Stimulated activated naive CD8-positive, alpha-beta T cell treated with anti-CD3 and anti-CD28 coated beads, Interleukin-15, Interleukin-2, amounts not matched to agents 100 ng/mL and 50 ng/mL, for 24 hours (primary cell): ENCODE measurements around the gene PHACTR4.
"Not testable (repeated sequence)": the region's sequence is repeated elsewhere in the genome, so short reads cannot be mapped to it uniquely, and the experiment has no call there.

Experiments used
- H3K27ac Mint-ChIP-seq: one replicate; pipeline ENCODE4 v1.8.0; 2021; ENCODE audit warnings: mild to moderate bottlenecking, mixed read lengths
- H3K27me3 Mint-ChIP-seq: one replicate; pipeline ENCODE4 v1.8.0; 2021; ENCODE audit warnings: mixed read lengths
- H3K36me3 Mint-ChIP-seq: one replicate; pipeline ENCODE4 v1.8.0; 2021; ENCODE audit warnings: low read depth, mixed read lengths
- H3K4me1 Mint-ChIP-seq: one replicate; pipeline ENCODE4 v1.8.0; 2021; ENCODE audit warnings: low read depth, mixed read lengths
- H3K4me3 Mint-ChIP-seq: one replicate; pipeline ENCODE4 v1.8.0; 2021; ENCODE audit warnings: mild to moderate bottlenecking, mixed read lengths
- H3K9me3 Mint-ChIP-seq: one replicate; pipeline ENCODE4 v1.8.0; 2021; ENCODE audit warnings: mixed read lengths

The PHACTR4 gene

DNA sequence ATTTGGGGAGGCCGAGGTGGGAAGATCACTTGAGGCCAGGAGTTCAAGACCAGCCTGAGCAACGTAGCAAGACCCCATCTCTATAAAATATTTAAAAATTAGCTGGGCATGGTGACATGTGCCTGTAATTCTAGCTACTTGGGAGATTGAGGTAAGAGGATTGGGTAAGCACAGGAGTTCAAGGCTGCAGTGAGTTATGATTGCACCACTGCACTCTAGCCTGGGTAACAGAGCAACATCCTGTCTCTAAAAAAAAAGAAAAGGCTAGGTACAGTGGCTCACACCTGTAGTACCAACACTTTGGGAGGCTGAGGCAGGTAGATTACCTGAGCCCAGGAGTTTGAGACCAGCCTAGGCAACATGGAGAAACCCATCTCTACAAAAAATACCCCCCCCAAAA, 100.6 kb downstream of the PHACTR4 start:
- peaks cover 7% of the 10 kb centered on the region for H3K4me1 Mint-ChIP-seq
- no peak overlapping the region for H3K4me3 Mint-ChIP-seq
- H3K36me3 Mint-ChIP-seq, result peaks cover 32% of the 10 kb centered on the region
- H3K27me3 Mint-ChIP-seq, result no peaks in the 10 kb centered on the region
- H3K27ac Mint-ChIP-seq, result no peak overlapping the region
- no peaks in the 10 kb centered on the region for H3K9me3 Mint-ChIP-seq

DNA sequence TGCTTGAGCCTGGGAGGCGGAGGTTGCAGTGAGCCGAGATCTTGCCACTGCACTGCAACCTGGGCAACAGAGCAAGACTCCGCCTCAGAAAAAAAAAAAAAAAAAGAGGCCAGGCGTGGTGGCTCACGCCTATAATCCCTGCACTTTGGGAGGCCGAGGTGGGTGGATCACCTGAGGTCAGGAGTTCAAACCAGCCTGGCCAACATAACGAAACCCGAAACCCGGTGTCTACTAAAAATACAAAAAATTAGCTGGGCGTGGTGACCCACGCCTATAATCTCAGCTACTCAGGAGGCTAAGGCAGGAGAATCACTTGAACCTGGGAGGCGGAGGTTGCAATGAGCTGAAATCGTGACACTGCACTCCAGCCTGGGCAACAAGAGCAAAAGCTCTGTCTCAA, 110.0 kb downstream of the PHACTR4 start:
- H3K4me1 Mint-ChIP-seq, H3K9me3 Mint-ChIP-seq, H3K27ac Mint-ChIP-seq, H3K27me3 Mint-ChIP-seq, H3K4me3 Mint-ChIP-seq: not testable (repeated sequence)
- H3K36me3 Mint-ChIP-seq, result peaks cover 41% of the 10 kb centered on the region

DNA sequence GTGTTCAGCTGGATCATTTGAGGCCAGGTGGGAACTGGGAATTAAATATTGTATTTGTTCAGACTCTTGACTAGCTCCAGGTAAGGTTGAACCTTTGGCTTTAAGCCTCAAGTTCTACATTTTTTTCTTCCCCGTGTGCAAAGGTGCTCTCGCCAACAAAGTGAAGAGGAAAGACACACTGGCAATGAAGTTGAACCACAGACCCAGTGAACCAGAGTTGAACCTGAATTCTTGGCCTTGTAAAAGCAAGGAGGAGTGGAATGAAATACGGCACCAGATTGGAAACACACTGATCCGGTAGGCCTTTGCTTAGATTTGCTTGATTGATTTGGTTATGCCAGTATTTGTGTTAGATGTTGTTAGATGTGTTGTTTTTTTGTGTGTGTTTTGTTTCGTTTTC, 110.8 kb downstream of the PHACTR4 start:
- H3K9me3 Mint-ChIP-seq, result no peaks in the 10 kb centered on the region
- H3K27me3 Mint-ChIP-seq, result no peaks in the 10 kb centered on the region
- H3K4me3 Mint-ChIP-seq, result no peak overlapping the region
- H3K36me3 Mint-ChIP-seq, result peaks cover 41% of the 10 kb centered on the region
- H3K4me1 Mint-ChIP-seq, result no peaks in the 10 kb centered on the region
- no peak overlapping the region for H3K27ac Mint-ChIP-seq

DNA sequence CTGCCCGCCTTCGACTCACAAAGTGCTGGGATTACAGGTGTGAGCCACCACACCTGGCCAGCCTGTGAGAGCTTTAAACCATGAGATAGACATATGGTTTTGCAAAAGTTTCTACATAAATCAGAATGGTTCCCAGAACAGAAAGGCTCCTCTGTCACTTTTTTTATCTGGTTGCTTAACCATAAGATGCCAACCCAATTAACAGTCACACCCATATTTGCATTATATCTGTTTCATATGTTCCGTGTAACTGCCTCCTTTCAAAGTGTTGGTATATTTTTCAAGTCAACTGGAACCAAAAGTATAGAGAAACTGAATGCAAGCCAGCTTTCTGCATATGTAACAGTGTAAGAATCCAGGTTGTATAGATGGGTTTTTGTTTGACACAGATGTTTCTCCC, 112.6 kb downstream of the PHACTR4 start:
- H3K36me3 Mint-ChIP-seq, result peaks cover 32% of the 10 kb centered on the region
- H3K27ac Mint-ChIP-seq, result no peak overlapping the region
- no peaks in the 10 kb centered on the region for H3K27me3 Mint-ChIP-seq
- H3K4me3 Mint-ChIP-seq, result no peak overlapping the region
- no peaks in the 10 kb centered on the region for H3K9me3 Mint-ChIP-seq
- H3K4me1 Mint-ChIP-seq, result no peaks in the 10 kb centered on the region

DNA sequence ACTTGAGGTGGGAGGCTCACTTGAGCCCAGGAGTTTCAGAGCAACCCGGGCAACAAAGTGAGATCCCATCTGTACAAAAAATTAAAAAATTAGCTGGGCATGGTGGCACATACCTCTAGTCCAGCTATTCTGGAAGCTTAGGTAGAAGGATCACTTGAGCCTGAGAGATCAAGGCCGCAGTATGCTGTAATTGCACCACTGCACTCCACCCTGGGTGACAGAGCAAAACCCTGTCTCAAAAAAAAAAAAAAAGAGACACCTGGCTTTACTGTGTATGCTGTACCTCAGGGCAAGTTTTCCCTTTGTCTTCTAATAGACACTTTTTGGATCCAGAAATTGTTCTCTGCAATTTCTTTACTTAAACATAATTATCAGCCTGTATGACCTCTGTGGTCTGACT, 113.2 kb downstream of the PHACTR4 start:
- Mint-ChIP-seq H3K4me1 (no peaks in the 10 kb centered on the region), H3K9me3 (no peaks in the 10 kb centered on the region), H3K27ac (no peak overlapping the region), H3K36me3 (peaks cover 31% of the 10 kb centered on the region), H3K4me3 (no peak overlapping the region), H3K27me3 (no peaks in the 10 kb centered on the region)

DNA sequence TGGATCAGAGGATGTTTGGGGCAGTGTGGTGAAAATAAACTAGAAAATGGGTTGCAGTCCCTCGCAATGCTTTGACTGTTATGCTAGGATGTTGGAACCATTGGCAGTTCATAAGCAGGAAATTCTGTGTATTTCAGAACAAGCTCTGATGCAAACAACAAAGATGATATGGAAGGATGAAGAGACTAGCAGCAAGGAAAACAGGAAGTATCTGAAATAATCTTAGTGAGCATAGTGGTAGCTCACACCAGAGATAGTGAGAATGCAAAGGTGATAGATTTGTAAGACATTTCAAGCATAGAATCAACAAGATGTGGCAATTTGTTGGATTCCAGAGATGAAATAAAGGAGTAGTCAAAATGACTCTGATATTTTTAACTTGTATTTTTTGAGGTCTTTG, 125.2 kb downstream of the PHACTR4 start:
- Mint-ChIP-seq H3K36me3 (peaks cover 48% of the 10 kb centered on the region), H3K27ac (no peak overlapping the region), H3K4me1 (no peaks in the 10 kb centered on the region), H3K4me3 (no peak overlapping the region), H3K27me3 (no peaks in the 10 kb centered on the region), H3K9me3 (no peaks in the 10 kb centered on the region)

DNA sequence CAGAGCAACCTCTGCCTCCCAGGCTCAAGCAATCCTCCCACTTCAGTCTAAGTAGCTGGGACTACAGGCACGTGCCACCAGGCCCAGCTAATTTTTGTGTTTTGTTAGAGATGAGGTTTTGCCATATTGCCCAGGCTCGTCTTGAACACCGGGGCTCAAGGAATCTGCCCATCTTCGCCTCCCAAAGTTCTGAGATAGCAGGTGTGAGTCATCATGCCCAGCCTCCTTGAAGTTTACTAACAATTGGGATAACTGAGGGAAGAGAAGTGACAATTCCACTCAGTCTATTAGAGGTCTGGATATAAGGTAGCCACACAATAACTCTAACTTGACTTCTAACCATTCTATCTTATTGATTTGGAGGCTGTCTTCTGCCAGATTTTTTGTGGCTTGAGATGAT, 130.0 kb downstream of the PHACTR4 start:
- no peaks in the 10 kb centered on the region for H3K27me3 Mint-ChIP-seq
- peaks cover 31% of the 10 kb centered on the region for H3K36me3 Mint-ChIP-seq
- no peak overlapping the region for H3K27ac Mint-ChIP-seq
- no peaks in the 10 kb centered on the region for H3K9me3 Mint-ChIP-seq
- H3K4me1 Mint-ChIP-seq, result no peaks in the 10 kb centered on the region
- no peak overlapping the region for H3K4me3 Mint-ChIP-seq

DNA sequence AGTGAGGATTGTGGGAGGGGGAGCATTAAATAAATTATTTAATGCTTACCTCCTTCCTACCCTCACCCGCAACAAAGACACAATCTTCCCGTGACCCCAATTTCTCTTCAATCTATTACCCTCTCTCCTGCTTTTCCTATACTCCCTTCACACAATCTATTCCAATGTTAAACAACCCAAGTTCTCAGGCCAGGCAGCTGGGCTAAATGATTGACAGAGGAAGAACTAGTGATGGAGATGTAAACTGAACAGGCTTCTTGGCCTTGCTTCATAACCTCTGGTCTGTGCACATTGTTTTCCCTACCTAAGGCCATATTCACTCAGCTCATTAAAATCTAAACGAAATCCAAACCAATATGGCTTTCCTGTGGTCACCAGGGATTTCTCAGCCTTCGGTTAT, 132.4 kb downstream of the PHACTR4 start:
- Mint-ChIP-seq H3K9me3 (no peaks in the 10 kb centered on the region), H3K36me3 (peaks cover 29% of the 10 kb centered on the region), H3K27me3 (peaks cover 3% of the 10 kb centered on the region), H3K27ac (no peak overlapping the region), H3K4me3 (no peak overlapping the region), H3K4me1 (peaks cover 17% of the 10 kb centered on the region)

DNA sequence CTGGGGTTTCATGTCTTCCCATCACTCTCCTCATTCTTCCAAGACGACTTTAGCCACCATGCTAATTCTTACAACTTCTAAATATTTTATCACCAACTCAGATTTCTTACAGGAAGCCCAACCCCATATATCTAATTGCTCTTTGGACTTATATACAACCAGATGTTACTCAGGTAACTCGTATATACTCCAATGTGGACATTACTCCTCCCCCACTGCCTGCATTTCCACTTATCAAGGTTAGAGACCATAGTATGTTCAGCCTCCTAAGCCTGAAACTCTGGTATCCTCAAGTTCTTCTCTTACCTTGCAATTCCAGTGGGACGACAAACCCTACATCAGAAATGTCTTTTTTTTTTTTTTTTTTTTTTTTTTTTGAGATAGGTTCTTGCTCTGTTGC, 133.6 kb downstream of the PHACTR4 start:
- Mint-ChIP-seq H3K4me1 (peaks cover 23% of the 10 kb centered on the region), H3K4me3 (no peak overlapping the region)

DNA sequence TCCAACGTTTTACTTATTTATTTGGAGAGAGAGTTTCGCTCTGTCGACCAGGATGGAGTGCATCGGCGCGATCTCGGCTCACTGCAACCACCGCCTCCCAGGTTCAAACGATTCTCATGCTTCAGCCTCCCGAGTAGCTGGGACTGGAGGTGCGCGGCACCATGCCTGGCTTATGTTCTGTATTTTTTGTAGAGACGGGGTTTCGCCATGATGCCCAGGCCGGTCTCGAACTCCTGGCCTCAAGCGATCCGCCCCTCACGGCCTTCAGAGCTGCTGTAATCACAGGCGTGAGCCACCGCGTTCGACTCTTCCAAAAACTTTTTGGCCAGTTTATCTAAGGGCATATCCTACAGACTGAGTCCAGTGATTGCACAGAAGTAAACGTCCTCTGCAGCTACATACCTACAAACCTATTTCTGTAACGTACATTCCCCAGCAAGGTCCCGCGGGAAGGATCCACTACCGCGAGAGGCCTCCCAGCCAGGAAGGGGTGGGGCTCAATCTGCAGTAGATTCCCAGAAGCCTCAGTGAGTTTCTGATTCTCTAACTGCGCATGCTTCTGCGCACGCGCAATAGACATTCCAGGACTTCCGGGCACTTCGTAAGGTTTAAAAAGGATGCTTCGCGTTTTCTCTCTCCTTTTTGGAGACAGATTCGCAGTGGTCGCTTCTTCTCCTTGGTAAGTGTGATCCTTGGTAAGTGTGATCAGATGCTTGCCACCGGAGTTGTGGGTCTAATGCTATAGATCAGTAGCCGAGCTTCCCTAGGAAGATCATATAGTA, 136.1 kb downstream of the PHACTR4 start, which contains the start of gene RCC1:
Gene RCC1 (plus strand): TSS at position 638 of the 782 bp plus-strand sequence. CDS start 23,824 bp downstream, outside the sequence.
- H3K27ac Mint-ChIP-seq, result peak within 1 kb of the TSS; percentile 100
- H3K27me3 Mint-ChIP-seq, result peaks cover 9% of the 10 kb centered on the region
- no peaks in the 10 kb centered on the region for H3K9me3 Mint-ChIP-seq
- peak within 1 kb of the TSS; percentile 100 for H3K4me3 Mint-ChIP-seq
- H3K4me1 Mint-ChIP-seq, result peaks cover 48% of the 10 kb centered on the region
- H3K36me3 Mint-ChIP-seq, result peaks cover 55% of the 10 kb centered on the region

More for the DNA sequence above, 133.6 kb downstream of the PHACTR4 start:
- peaks cover 3% of the 10 kb centered on the region for H3K27me3 Mint-ChIP-seq
- no peak overlapping the region for H3K27ac Mint-ChIP-seq
- no peaks in the 10 kb centered on the region for H3K9me3 Mint-ChIP-seq
- peaks cover 38% of the 10 kb centered on the region for H3K36me3 Mint-ChIP-seq

DNA sequence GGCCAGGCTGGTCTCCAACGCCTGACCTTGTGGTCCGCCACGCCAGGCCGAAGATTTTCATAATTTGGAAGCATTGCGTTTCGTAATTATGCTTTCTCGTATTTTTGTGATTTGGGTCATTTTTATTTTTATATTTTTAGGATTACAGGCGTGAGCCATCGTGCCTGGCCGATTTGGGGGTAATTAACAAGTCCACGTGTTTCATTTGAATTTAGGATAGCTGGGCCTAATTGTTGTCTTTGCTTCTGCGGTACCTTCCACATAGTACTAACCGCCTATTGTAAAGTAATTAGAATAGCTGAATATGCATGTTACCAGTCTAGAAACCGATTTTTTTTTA, 137.3 kb downstream of the PHACTR4 start:
- H3K36me3 Mint-ChIP-seq, result peaks cover 62% of the 10 kb centered on the region

DNA sequence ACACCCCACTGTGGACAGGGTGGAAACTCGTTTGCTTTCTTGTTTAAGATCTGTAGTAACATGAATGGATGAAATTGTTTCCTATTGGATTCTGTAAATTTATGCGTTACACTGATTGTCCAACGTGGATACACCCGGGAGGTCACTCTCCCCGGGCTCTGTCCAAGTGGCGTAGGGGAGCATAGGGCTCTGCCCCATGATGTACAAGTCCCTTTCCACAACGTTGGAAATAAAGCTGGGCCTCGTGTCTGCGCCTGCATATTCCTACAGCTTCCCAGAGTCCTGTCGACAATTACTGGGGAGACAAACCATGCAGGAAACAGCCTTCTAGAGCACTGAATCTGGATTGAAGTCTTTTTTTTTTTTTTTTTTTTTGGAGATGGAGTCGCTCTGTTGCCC, 137.7 kb downstream of the PHACTR4 start:
- peaks cover 66% of the 10 kb centered on the region for H3K36me3 Mint-ChIP-seq
- peak overlapping the region; percentile 100 for H3K27ac Mint-ChIP-seq
- H3K4me1 Mint-ChIP-seq, result peaks cover 57% of the 10 kb centered on the region
- no peaks in the 10 kb centered on the region for H3K9me3 Mint-ChIP-seq
- H3K27me3 Mint-ChIP-seq, result peaks cover 9% of the 10 kb centered on the region
- H3K4me3 Mint-ChIP-seq, result peak overlapping the region; percentile 100

More for the DNA sequence above, 137.3 kb downstream of the PHACTR4 start:
- H3K9me3 Mint-ChIP-seq, result no peaks in the 10 kb centered on the region
- H3K27ac Mint-ChIP-seq, result peak overlapping the region; percentile 100
- peaks cover 54% of the 10 kb centered on the region for H3K4me1 Mint-ChIP-seq
- H3K27me3 Mint-ChIP-seq, result peaks cover 9% of the 10 kb centered on the region
- H3K4me3 Mint-ChIP-seq, result peak overlapping the region; percentile 100

DNA sequence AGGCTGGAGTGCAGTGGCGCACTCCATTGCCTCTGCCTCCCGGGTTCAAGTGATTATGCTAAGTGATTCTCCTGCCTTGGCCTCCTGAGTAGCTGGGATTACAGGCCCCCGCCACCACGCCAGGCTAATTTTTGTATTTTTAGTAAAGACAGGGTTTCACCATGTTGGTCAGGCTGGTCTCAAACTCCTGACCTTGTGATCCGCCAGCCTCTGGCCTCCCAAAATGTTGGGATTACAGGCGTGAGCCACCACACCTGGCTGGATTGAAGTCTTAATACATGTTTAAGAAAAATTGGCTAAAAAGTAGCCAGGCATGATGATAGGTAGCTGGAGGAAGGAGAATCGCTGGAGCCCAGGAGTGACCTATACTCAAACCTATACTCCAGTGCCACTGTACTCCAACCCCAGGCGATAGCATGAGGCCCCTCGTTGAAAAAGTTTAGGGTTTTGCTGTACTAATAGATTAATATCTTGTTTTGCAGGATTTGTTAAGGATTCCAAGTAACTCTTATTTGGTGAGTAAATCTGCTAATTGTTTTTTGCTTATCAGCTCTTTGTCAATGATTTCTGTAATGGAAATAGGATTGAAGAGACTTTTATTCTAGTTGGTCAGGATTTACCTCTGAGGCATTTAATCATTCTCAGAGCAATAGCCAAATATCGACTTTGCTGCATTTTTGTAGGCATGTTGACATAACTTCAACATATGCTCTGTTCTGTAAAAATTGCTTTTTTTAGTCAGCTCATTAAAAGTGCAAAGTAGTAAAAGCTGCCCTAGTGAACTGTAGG, 138.3 kb downstream of the PHACTR4 start:
- Mint-ChIP-seq H3K36me3 (peaks cover 72% of the 10 kb centered on the region), H3K4me3 (peak overlapping the region; percentile 100), H3K27ac (peak overlapping the region; percentile 100), H3K27me3 (peaks cover 9% of the 10 kb centered on the region), H3K4me1 (peaks cover 63% of the 10 kb centered on the region), H3K9me3 (no peaks in the 10 kb centered on the region)

DNA sequence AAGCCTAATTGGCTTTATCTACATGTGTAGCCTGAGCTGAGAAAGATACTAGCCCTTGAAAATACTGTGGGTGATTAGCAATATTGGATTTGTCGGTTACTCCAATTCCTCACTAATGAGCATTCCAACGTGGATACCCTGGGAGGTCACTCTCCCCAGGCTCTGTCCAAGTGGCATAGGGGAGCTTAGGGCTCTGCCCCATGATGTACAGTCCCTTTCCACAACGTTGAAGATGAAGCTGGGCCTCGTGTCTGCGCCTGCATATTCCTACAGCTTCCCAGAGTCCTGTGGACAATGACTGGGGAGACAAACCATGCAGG, 138.9 kb downstream of the PHACTR4 start:
- H3K4me1 Mint-ChIP-seq, result peaks cover 63% of the 10 kb centered on the region
- no peaks in the 10 kb centered on the region for H3K9me3 Mint-ChIP-seq
- peaks cover 9% of the 10 kb centered on the region for H3K27me3 Mint-ChIP-seq
- H3K27ac Mint-ChIP-seq, result peak overlapping the region; percentile 100
- H3K36me3 Mint-ChIP-seq, result peaks cover 72% of the 10 kb centered on the region
- H3K4me3 Mint-ChIP-seq, result peak overlapping the region; percentile 100

DNA sequence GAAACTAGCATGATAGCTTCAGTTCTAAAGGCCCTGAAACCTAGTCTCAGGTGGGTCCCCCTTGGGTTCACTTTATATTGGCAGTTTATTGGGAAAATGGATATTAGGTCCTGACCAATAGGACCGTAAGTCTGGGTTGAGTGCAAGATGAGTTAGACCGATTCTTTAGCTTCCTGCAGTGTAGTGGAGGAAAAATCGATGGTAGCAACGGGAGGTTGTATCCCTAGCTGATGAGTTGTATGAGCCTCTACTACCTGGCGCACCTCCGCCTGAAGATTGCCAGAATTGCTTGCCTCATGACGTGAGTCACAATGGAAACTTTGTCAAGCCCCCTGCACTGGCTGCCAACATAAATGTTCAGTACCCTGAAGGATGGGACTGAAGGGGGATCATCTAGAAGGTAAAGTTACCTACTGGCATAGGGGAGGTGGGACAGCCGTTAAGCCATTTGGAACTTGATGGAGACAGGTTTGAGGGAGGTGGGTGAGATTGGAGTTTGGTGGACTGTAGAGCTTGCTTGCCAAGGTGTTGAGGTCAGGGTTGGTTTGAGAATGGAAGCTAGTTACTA, 140.2 kb downstream of the PHACTR4 start:
- peaks cover 64% of the 10 kb centered on the region for H3K4me1 Mint-ChIP-seq
- H3K27ac Mint-ChIP-seq, result peak overlapping the region; percentile 100
- peak overlapping the region; percentile 100 for H3K4me3 Mint-ChIP-seq
- peaks cover 9% of the 10 kb centered on the region for H3K27me3 Mint-ChIP-seq
- H3K9me3 Mint-ChIP-seq, result no peaks in the 10 kb centered on the region
- H3K36me3 Mint-ChIP-seq, result peaks cover 72% of the 10 kb centered on the region
